ENCODE measurements around the gene RNF208.
"Not testable (repeated sequence)": the region's sequence is repeated elsewhere in the genome, so short reads cannot be mapped to it uniquely, and the experiment has no call there.

RNF208 gene

GRCh38 chr9:137222190-137223077 is at the start of gene RNF208:
TSS of gene RNF208 (minus strand) at chr9:137222240. CDS start at chr9:137221212, 1,028 bp downstream.
- DNase-seq (ENCODE audit: low read depth) = no peak

- DNase-seq (ENCODE audit: low read depth) = no peak
Observed at GRCh38 chr9:137271696-137272076, 49.6 kb upstream of the RNF208 start.

GRCh38 chr9:137270929-137271695 is 49.1 kb upstream of the RNF208 start:
- no peak for DNase-seq (ENCODE audit: low read depth)

GRCh38 chr9:137269231-137269772 is 47.3 kb upstream of the RNF208 start:
- no peak for DNase-seq (ENCODE audit: low read depth)

- DNase-seq (ENCODE audit: low read depth) = no peak
Observed at GRCh38 chr9:137268538-137269201, 46.6 kb upstream of the RNF208 start.

GRCh38 chr9:137267933-137268355 is 45.9 kb upstream of the RNF208 start:
- DNase-seq (ENCODE audit: low read depth) = no peak

GRCh38 chr9:137266585-137267453 is 44.8 kb upstream of the RNF208 start:
- no peak for DNase-seq (ENCODE audit: low read depth)

- no peak for DNase-seq (ENCODE audit: low read depth)
Observed at GRCh38 chr9:137266162-137266527, 44.1 kb upstream of the RNF208 start.

- DNase-seq (ENCODE audit: low read depth) = no peak
Observed at GRCh38 chr9:137265496-137266161, 43.6 kb upstream of the RNF208 start.

- DNase-seq (ENCODE audit: low read depth) = no peak
Observed at GRCh38 chr9:137264067-137264466, 42.0 kb upstream of the RNF208 start.

GRCh38 chr9:137263506-137263905 is 41.5 kb upstream of the RNF208 start:
- DNase-seq (ENCODE audit: low read depth) = no peak

- no peak for DNase-seq (ENCODE audit: low read depth)
Observed at GRCh38 chr9:137262909-137263285, 40.9 kb upstream of the RNF208 start.

GRCh38 chr9:137262173-137262908 is 40.3 kb upstream of the RNF208 start:
- not testable (repeated sequence) for DNase-seq (ENCODE audit: low read depth)

- no peak for DNase-seq (ENCODE audit: low read depth)
Observed at GRCh38 chr9:137256856-137257255, 34.8 kb upstream of the RNF208 start.

GRCh38 chr9:137256362-137256761 is 34.3 kb upstream of the RNF208 start:
- no peak for DNase-seq (ENCODE audit: low read depth)

GRCh38 chr9:137255448-137256114 is 33.5 kb upstream of the RNF208 start:
- no peak for DNase-seq (ENCODE audit: low read depth)

- DNase-seq (ENCODE audit: low read depth) = peak; percentile 96
Observed at GRCh38 chr9:137254624-137255447, 32.8 kb upstream of the RNF208 start, which contains the start of gene NELFB. TSS of gene NELFB (plus strand) at chr9:137255327.

Data from stimulated activated CD8-positive, alpha-beta memory T cell treated with anti-CD3 and anti-CD28 coated beads, Interleukin-4, amount 100 ng/mL, for 24 hours (primary cell).